ENCODE results near the gene OSBPL5. TPM values are rescaled to one million over a fixed set of nuclear protein-coding genes. Genes with fewer than 3 reads are reported as not detected.

The OSBPL5 gene
- total RNA-seq, 1 donor from 2014 or later = 61.1 TPM

- DNase-seq (ENCODE audit: low read depth in 2 of 2) = no peak
Observed at GRCh38 chr11:3104961-3105790, 59.9 kb downstream of the OSBPL5 start.

GRCh38 chr11:3104051-3104714 is 60.9 kb downstream of the OSBPL5 start:
- no peak for DNase-seq (ENCODE audit: low read depth in 2 of 2)

DNA sequence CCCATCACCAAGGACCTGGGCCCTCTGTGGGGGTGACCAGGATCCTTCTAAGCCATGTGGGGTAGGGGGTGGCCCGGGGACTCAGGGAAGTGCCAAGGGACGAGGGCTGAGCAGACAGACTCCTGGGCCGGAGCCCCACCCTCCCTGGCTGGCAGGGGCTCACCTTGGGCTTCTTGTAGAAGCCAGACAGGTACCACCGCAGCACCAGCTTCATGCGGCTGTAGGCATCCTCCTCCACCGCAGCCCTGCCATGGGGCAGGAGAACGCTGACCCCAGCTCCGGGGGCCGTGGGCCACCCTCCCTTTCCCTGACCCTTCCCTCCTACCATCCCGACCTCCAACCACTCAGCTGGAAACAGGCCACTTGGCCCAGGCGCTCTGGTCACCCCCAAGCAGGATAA is 62.0 kb downstream of the OSBPL5 start:
- DNase-seq (ENCODE audit: low read depth in 2 of 2) = no peak

DNA sequence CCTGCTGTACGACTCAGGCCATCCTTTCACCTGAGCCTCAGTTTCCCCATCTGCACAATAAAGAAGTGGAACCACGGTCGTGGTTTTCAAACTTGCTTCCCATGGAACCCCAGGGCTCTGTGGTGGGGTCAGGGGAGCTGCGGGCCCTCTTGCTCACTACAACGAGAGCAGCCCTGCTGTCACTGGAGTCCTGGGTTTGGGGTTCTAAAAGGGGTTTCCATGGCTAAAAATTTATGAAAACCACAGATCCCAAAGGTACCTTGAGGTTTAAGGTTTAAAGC is 62.5 kb downstream of the OSBPL5 start:
- DNase-seq (ENCODE audit: low read depth in 2 of 2) = no peak

DNA sequence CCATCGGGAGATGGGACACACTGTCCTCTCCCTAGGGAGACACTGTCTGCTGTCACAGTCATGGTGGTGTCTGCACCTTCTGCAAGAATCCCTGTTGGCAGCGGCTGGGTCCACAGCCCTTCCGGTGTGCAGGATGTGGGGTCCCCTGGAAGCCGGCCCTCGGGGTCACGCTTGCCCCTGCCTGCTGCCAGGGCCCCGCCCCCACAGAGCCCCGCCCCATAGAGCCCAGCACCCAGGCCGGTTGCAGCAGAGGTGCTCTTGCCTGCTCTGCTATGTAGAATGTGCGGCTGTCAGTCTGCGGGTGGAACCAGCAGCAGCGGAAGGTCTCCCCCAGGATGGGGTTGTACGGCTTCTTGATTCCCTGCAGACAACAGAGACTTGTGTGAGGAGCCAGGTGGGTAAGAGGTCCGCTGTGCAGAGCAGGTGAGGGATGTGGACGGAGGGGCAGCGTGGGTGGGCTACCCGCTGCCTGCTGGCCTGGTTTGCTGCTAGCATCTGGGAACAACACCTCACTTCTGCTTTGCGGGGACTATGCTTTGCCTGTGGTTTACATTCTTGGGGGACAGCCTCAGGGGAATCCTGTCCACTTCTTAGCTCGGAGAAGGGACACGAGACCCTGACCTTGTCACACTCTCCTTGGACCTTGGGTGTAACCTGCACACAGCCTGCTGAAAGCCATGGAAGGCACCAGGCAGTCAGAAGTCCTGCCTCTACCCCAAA is 63.0 kb downstream of the OSBPL5 start:
- no peak for DNase-seq (ENCODE audit: low read depth in 2 of 2)

DNA sequence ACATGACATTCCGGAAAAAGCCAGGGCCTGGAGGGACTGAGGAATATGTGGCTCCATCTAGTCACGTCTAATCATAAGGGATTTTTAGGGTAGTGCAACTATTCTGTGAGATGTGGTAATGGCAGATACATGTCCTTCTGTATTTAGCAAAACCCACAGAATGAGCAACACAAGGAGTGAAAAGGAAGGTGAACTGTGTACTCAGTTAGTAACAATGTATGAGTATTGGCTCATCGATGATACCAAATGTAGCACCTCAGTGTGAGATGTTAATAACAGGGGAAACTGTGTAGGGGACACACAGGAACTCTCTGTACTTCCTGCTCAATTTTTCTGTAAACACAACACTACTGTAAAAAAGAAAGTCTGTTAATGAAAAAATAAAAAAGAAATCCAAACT is 65.9 kb downstream of the OSBPL5 start:
- no peak for DNase-seq (ENCODE audit: low read depth in 2 of 2)

DNA sequence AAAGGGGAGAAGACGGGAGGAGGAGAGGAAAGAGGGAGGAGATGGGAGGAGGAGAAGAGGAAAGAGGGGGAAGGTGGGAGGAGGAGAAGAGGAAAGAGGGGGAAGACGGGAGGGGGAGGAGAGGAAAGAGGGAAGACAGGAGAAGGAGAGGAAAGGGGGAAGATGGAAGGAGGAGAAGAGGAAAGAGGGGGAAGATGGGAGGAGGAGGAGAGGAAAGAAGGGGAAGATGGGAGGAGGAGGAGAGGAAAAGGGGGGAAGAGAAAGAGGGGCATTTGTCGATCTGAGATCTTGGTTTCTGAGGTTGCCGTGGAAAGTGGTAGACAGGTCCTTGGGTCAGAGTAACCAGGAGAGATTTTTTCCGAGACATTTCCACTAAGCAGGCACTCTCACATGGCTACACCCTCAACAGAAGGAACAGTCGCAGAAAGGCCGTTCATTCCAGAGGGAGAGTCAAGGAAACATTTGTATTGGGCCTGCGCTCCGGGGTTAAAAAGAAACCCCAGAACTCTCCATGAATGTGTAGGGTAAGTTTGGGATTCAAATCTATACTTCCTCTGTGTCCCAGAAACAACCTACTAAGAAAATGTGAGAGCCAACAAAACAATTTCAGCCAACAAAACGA is 68.1 kb downstream of the OSBPL5 start:
- no peak for DNase-seq (ENCODE audit: low read depth in 2 of 2)

DNA sequence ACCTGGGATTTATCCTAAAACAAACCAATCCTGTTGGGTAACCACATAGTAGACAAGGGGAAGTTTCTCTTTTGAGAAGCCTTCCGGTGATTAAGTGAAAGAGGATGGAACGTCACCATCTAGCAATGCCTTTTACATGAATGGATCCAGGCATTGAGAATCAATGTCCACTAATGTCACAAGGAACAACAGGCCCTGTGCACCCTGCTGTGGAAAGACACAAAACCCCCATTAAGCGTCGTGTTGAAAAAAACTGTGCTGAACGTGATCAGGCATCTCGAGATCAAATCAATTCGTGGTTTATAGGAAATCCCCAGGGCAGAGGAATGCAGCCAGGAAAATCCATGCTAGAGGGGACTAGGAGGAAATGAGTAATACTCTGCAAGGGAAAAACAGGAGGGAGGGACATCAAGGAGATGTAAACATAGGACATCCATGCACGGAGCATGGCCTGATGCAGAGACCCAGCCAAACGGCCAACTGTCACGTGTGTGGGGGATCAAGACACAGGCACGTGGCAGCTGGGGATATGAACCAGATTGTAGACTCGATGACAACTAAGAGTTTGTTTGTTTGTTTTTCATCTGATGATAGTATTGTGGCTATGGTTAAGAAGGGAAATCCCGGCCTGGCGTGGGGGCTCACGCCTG is 69.3 kb downstream of the OSBPL5 start:
- peak; percentile 97 to 98 for DNase-seq (ENCODE audit: low read depth in 2 of 2)

DNA sequence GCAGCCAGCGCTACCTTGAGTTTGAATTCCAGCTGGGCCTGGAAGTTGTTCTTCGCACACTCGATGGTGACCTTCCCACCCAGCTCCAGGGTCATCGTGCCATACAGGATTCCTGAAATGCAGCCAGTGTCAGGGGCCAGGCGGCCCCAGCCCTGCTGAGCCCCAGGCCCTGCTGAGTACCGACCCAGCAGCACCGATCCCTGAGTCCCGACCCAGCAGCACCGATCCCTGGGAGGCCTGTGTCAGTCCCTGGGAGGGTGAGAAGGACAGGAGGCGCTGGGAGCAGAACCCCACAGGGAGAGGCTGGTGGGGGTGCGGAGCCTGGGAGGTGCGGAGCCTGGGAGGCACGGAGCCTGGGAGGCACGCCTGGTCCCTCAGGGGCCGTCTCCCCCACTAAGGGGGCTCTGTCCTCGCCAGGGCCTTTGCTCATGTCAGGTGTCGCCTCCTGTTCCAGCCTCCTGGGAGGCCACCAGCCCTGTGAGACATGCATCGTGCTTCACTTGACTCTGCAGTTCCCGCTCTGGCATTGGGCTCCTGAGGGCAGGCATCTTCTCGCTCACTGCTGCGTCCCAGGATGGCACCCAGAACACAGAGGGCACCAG is 70.8 kb downstream of the OSBPL5 start:
- no peak for DNase-seq (ENCODE audit: low read depth in 2 of 2)

- DNase-seq (ENCODE audit: low read depth in 2 of 2) = peak in 1 of 2 donors; percentile 51
Observed at GRCh38 chr11:3093281-3094191, 71.6 kb downstream of the OSBPL5 start.

DNA sequence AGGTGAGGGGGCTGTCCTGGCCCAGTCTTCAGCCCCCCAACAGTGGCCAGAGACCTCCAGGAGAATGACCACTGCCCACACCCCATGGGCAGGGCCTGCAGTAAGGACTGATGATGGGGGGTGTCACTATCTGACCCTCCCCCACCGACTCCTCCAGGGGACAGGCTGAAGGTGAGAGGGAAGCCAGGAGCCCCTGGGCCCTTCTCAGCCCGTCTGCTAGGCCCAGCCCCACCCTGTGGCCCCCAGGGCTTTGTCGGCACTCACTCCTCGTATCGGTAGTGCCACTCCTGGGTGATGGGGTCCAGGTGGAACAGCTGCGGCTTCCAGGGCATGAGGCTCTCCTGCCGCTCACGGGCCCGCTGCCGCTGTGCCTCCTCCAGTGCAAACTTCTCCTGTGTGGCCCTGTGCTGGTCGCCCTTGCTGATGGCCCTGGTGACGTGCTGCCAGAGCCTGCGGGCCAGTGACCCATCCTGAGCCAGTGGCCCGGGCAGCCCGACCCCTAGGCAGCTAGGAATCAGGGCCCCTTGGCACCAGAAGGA is 72.4 kb downstream of the OSBPL5 start:
- no peak for DNase-seq (ENCODE audit: low read depth in 2 of 2)

GRCh38 chr11:3091846-3092602 is 73.1 kb downstream of the OSBPL5 start:
- DNase-seq (ENCODE audit: low read depth in 2 of 2) = peak in 1 of 2 donors; percentile 63

DNA sequence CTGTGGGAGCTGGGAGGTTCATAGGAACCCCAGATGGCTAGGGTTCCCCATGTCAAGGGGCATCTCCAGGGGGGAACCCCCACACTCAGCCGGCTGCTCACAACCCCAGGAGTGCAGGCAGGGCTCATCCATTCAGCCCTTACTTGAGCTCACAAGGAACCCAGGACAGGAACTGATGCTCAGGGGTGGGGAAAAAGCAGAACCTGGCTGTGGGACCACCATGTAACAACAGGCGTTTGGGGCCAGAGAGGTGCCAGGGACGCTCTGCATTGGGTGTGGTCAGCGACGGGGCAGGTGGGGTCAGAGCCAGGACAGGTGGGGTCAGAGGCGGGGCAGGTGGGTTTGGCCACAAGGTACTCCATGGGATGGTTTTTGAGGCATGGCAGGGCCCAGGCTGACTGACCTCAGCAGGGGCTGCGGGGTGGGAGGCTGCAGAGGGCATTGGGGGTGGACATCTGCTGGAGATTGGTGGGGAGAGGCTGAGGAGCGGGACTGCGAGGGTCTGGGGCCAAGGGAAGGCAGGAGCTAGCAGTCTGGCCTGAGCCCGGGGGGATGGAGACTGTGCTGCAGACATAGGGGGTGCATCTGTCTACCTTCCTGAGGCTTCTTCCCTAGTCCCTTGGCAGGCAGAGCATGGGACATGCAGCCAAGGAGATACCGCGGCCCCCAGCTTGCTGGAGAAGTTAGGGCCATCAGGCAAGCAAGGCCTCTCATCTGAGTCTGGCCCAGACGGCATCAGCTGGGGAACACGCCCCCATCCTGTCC is 73.8 kb downstream of the OSBPL5 start:
- no peak for DNase-seq (ENCODE audit: low read depth in 2 of 2)

DNA sequence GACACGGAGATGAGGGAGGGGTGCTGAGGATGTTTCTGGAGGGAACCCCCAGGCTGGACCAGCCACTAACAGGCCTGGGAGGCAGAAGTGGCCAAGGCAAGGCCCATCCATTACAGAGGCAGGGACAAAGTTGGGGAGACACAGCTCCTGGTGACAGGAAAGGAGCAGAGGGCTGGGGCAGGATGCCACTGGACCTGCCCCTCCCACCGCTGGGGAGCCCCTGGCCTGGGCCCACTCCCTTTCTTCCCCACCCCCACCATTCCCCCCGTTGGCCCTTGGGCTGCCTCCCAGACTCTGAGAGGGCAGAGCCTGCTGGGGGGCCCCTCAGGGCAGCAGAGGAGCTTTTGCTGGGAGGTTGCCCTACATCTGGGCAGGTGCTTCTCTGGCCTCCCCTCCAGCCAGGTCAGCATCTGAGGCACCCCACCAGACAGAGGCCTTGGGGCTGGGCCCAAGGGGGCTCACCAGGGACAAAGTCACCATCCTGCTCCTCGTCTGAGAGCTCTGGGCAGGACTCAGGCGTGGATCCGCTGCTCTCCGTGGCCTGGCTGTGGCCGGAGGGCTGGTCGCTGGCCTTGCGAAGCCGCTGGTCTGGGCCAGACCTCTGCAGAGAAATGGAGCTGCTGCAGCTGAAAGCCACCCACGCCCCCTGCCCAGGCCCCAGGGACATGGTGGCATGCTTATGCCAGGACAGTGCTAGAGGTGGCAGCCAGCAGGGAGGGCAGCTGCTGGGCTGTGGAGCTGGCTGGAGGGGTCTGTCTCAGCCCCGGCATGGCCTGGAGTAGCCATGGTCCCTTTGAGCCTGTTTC is 74.8 kb downstream of the OSBPL5 start:
- DNase-seq (ENCODE audit: low read depth in 2 of 2) = no peak

GRCh38 chr11:3089236-3090061 is 75.7 kb downstream of the OSBPL5 start:
- DNase-seq (ENCODE audit: low read depth in 2 of 2) = no peak

GRCh38 chr11:3088806-3089205 is 76.3 kb downstream of the OSBPL5 start:
- no peak for DNase-seq (ENCODE audit: low read depth in 2 of 2)
